IMR-90 (cell line): ENCODE measurements around the gene MAP2.

ENCODE experiments used
- FOS ChIP-seq: fragments of 150-350 bp; IDR thresholded peaks from 2 replicates; pipeline ENCODE4 v1.6.1; 2016; ENCODE audit warnings: low read depth, low read length
- POLR2A ChIP-seq: IDR thresholded peaks from 2 replicates; pipeline ENCODE4 v1.6.1; 2012; ENCODE audit warnings: mild to moderate bottlenecking, low read depth, low read length
- RAD21 ChIP-seq: IDR thresholded peaks from 2 replicates; pipeline ENCODE4 v1.6.1; 2012; ENCODE audit warnings: low read length, improper control_type of control experiment
- TF ChIP-seq, protein P1 (sequence below): conservative IDR thresholded peaks from 2 replicates; pipeline ENCODE4 v1.5.1; 2012; ENCODE audit warnings: mild to moderate bottlenecking, low read depth, low read length, improper control_type of control experiment

GRCh38 chr2:209456489-209456888, 32.6 kb downstream of the MAP2 start:
- TF ChIP-seq, protein P1, sequence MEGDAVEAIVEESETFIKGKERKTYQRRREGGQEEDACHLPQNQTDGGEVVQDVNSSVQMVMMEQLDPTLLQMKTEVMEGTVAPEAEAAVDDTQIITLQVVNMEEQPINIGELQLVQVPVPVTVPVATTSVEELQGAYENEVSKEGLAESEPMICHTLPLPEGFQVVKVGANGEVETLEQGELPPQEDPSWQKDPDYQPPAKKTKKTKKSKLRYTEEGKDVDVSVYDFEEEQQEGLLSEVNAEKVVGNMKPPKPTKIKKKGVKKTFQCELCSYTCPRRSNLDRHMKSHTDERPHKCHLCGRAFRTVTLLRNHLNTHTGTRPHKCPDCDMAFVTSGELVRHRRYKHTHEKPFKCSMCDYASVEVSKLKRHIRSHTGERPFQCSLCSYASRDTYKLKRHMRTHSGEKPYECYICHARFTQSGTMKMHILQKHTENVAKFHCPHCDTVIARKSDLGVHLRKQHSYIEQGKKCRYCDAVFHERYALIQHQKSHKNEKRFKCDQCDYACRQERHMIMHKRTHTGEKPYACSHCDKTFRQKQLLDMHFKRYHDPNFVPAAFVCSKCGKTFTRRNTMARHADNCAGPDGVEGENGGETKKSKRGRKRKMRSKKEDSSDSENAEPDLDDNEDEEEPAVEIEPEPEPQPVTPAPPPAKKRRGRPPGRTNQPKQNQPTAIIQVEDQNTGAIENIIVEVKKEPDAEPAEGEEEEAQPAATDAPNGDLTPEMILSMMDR: no peak
- TF ChIP-seq FOS (no peak), RAD21 (no peak), POLR2A (no peak)
